Heart left ventricle (tissue), 16 donors: ENCODE results near the gene WWOX. TPM values are rescaled to one million over a fixed set of nuclear protein-coding genes. Genes with fewer than 3 reads are reported as not detected.

Source experiments
- ATAC-seq, 4 donors: fragments of 200-7000 bp; cut with Tn5 transposase; one replicate each; pipeline ENCODE4 v1.9.1; 2020 to 2022; ENCODE audit warnings: moderate library complexity in 4 of 4, mild to moderate bottlenecking in 3 of 4, moderate number of reproducible peaks in 1 of 4
- DNase-seq, 5 donors: peaks; one replicate each; pipeline ENCODE4 v3.0.0-alpha.2; 2020
- H3K27ac ChIP-seq, 12 donors: fragments of 200-600 bp; sonication (generic) in 4 of 12; one replicate each; pipeline versions ENCODE4 v1.5.0 to v1.8.0; 2016 to 2022; ENCODE audit warnings: mild to moderate bottlenecking in 2 of 12
- H3K27me3 ChIP-seq, 9 donors: fragments of 200-600 bp; sonication (generic) in 2 of 9; one replicate each; pipeline versions ENCODE4 v1.5.1 to v1.8.0; 2016 to 2022; ENCODE audit warnings: mild to moderate bottlenecking in 3 of 9
- H3K36me3 ChIP-seq, 9 donors: fragments of 200-600 bp; sonication (generic) in 2 of 9; one replicate each; pipeline versions ENCODE4 v1.5.0 to v1.8.0; 2018 to 2022; ENCODE audit warnings: mild to moderate bottlenecking in 2 of 9
- H3K4me1 ChIP-seq, 12 donors: fragments of 200-600 bp; sonication (generic) in 4 of 12; one replicate each; pipeline versions ENCODE4 v1.5.0 to v1.8.0; 2016 to 2022; ENCODE audit warnings: mild to moderate bottlenecking in 3 of 12
- H3K4me3 ChIP-seq, 12 donors: fragments of 200-600 bp; sonication (generic) in 4 of 12; one replicate each; pipeline versions ENCODE4 v1.5.0 to v1.8.0; 2017 to 2022; ENCODE audit warnings: mild to moderate bottlenecking in 9 of 12, moderate library complexity in 4 of 12
- H3K9me3 ChIP-seq, 12 donors: fragments of 200-600 bp; sonication (generic) in 4 of 12; one replicate each; pipeline versions ENCODE4 v1.5.0 to v1.8.0; 2016 to 2022; ENCODE audit warnings: mild to moderate bottlenecking in 1 of 12
- POLR2A ChIP-seq, 2 donors: fragments of 450-650 bp; IDR thresholded peaks; one replicate each; pipeline ENCODE4 v1.6.1; 2017; ENCODE audit warnings: antibody characterized with exemption in 2 of 2, mild to moderate bottlenecking in 2 of 2, moderate library complexity in 2 of 2
- WGBS, 4 donors: extraction: QIAGEN DNeasy Blood & Tissue Kit in 2 of 4; methylation state at CpG; one replicate each; pipeline versions ENCODE4 v1.1.5 to v1.1.7; 2013 to 2018; 5-methylcytosine and 5-hydroxymethylcytosine counted together
- intact Hi-C, 10 donors: fragments of 100-400 bp; cut with DNase I; formaldehyde crosslinking; loops; one replicate each; pipeline versions ENCODE4 v1.11.1 to v1.14.2; 2022
- polyA plus RNA-seq, 2 donors: library from polyadenylated mRNA; stranded (reverse); fragments of 200-250 nt; gene quantifications; one replicate each; pipeline ENCODE4 v1.2.3, GENCODE V29; 2013
- total RNA-seq, 9 donors: library from RNA; depleted of rRNA in 2 of 9; stranded (reverse); fragments of >200 nt in 2 of 9; fragmentation: NEBNext Ultra II Directional in 3 of 9; extraction: Animal tissue kit (Norgen Biotek cat#: 25700) in 3 of 9; gene quantifications; one replicate each; pipeline versions ENCODE4 v1.1.0 to v1.2.4, GENCODE V29; 2016 to 2023
- TF ChIP-seq, protein P1 (sequence below), 12 donors: fragments of 200-600 bp; sonication (generic) in 4 of 12; IDR thresholded peaks; one replicate each; pipeline versions ENCODE4 v1.5.0 to v1.8.0; 2018 to 2022; ENCODE audit warnings: antibody characterized with exemption in 12 of 12, mild to moderate bottlenecking in 5 of 12
- donor health status: ischemic (EF 13 %, LVEDD 7.1; RV severe dilation, severe dysfunction).
- donor health status: healthy with polysubstance abuse.
- donor health status: DM: no; HTN: yes; CAD: no.
- donor health status: DM: no; HTN: no; CAD: no.
- donor health status: ischemic (EF 25% LVEDD 6.9; RV normal size, moderate dysfunction).
- donor health status: ischemic (EF 25% LVEDD 5.7; RV mildly dilated, moderate dysfunction).
- donor health status: healthy.
- donor health status: DM: yes; HTN: yes; CAD: no.
- donor health status: ischemic (EF 35%, LVEDD 5.7; RV mildly dilated, moderate dysfunction).
- donor health status: nonischemic (EF 11% LVEDD 7.7; RV severe dilation, severe dysfunction).
- donor health status: DM: yes; HTN: yes; CAD: no.
- donor health status: PGD.
- donor health status: ischemic (EF 29% LVEDD 5.4; RV normal size, mild dysfunction).
- donor health status: nonischemic (EF 23%, LVEDD 6.1; RV moderate dilation, normal function).

WWOX gene
- total and polyA plus RNA-seq, 11 donors = 4.3 to 18.3 (median 9.1) TPM

DNA sequence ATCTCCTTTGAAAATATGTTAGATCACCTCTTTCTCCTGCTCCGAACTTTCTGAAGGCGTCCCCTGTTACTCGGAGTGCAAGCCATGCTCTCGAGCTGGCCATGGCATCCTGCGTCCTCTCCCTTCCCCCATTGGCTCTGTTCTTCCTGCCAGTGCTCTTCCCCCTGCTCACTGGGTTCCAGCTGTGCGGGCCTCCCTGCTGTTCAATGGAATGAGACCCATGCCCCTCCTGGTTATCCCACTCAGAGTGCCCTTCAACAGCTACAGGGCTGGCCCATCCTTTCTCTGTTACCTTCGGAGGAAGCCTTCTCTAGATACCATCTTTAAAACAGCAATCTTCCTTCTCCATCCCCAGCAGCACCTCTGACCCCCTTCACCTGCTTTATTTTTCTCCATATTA is 996.8 kb downstream of the WWOX start:
- DNase-seq (no peak), ATAC-seq (no peak)
- TF ChIP-seq POLR2A (IDR thresholded peaks at IDR 0.05) = no peak
- TF ChIP-seq, protein P1, sequence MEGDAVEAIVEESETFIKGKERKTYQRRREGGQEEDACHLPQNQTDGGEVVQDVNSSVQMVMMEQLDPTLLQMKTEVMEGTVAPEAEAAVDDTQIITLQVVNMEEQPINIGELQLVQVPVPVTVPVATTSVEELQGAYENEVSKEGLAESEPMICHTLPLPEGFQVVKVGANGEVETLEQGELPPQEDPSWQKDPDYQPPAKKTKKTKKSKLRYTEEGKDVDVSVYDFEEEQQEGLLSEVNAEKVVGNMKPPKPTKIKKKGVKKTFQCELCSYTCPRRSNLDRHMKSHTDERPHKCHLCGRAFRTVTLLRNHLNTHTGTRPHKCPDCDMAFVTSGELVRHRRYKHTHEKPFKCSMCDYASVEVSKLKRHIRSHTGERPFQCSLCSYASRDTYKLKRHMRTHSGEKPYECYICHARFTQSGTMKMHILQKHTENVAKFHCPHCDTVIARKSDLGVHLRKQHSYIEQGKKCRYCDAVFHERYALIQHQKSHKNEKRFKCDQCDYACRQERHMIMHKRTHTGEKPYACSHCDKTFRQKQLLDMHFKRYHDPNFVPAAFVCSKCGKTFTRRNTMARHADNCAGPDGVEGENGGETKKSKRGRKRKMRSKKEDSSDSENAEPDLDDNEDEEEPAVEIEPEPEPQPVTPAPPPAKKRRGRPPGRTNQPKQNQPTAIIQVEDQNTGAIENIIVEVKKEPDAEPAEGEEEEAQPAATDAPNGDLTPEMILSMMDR (IDR thresholded peaks at IDR 0.05) = no peak
- Histone ChIP-seq H3K4me3 (no peak overlapping the region), H3K4me1 (peaks cover 0 to 48% (median 0%) of the 10 kb centered on the region in 12 donors), H3K27ac (no peak overlapping the region), H3K9me3 (no peaks in the 10 kb centered on the region), H3K27me3 (no peaks in the 10 kb centered on the region), H3K36me3 (no peaks in the 10 kb centered on the region)
- WGBS, 4 donors = 79 to 88% (median 84%) methylated on average over 7 of the region's 7 CpGs
- intact Hi-C loops = no loop called here

DNA sequence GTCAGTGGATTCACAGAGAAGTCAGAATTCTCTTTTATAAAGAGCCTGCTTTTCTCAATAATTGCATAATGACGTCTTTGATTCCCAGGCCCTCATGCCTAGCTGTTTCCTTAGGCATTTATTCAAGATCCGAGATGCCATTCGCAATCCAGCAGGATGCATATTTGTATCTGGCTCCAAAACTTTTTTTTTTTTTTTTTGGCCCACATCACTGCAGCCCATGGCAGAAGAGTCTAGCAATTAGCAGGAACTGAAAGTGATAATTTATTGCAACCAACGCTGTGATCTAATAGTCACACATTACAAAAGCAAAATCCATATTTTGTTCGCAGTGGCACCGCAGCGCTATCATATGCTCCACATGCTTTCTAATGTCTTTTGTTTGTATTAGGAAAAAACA is 997.7 kb downstream of the WWOX start:
- Histone ChIP-seq H3K27me3 (no peaks in the 10 kb centered on the region), H3K4me1 (peaks cover 0 to 39% (median 0%) of the 10 kb centered on the region in 12 donors), H3K4me3 (no peak overlapping the region), H3K27ac (no peak overlapping the region), H3K9me3 (no peaks in the 10 kb centered on the region), H3K36me3 (no peaks in the 10 kb centered on the region)
- DNase-seq = no peak
- TF ChIP-seq POLR2A (IDR thresholded peaks at IDR 0.05) = no peak
- TF ChIP-seq, protein P1 (IDR thresholded peaks at IDR 0.05) = no peak
- 84 to 87% (median 86%) methylated on average over 7 of the region's 7 CpGs for WGBS, 4 donors
- intact Hi-C loops = no loop called here
- no peak for ATAC-seq

DNA sequence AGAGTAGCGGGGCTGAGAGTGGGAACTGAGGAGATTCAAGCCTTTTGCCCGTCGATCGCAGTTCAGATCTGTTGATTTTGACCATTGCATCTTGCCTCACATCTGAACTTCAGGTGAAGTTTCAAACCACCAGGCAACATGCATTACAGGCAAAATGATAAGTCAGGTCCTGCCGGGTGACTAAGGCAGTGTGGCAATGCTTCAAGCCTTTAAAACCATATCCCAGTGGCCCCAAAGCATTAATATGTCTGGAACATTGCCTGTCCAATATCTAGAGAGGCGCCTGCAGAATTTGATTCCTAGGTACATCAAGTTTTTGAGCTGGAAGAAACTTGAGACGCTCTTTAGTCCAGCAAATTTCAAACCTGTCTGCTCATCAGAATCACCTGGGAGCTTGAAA is 998.3 kb downstream of the WWOX start:
- no peaks in the 10 kb centered on the region for H3K27me3 ChIP-seq
- intact Hi-C loops = no loop called here
- ATAC-seq (no peak), DNase-seq (no peak)
- H3K36me3 ChIP-seq = no peaks in the 10 kb centered on the region
- H3K4me1 ChIP-seq = peaks cover 0 to 33% (median 0%) of the 10 kb centered on the region in 12 donors
- TF ChIP-seq, protein P1 (IDR thresholded peaks at IDR 0.05) = no peak
- no peak for TF ChIP-seq POLR2A (IDR thresholded peaks at IDR 0.05)
- H3K9me3 ChIP-seq = no peaks in the 10 kb centered on the region
- H3K4me3 ChIP-seq = no peak overlapping the region
- 93 to 94% (median 93%) methylated on average over 7 of the region's 7 CpGs for WGBS, 4 donors
- no peak overlapping the region for H3K27ac ChIP-seq

DNA sequence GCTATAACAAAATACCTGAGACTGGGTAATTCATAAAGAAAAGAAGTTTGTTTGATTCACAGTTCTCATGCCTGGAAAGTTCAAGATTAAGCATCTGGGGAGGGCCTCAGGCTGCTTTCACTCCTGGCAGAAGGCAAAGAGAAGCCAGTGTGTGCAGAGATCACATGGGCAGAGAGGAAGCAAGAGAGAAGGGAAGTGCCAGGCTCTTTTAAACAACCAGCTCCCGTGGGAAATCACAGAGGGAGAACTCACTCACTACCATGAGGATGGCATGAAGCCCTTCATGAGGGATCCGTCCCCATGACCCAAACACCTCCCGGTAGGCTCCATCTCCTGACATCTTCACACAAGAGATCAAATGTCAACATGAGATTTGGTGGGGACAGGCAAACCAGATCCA is 999.5 kb downstream of the WWOX start:
- intact Hi-C loops = no loop called here
- TF ChIP-seq, protein P1 (IDR thresholded peaks at IDR 0.05) = no peak
- no peak for TF ChIP-seq POLR2A (IDR thresholded peaks at IDR 0.05)
- no peaks in the 10 kb centered on the region for H3K27me3 ChIP-seq
- H3K36me3 ChIP-seq = no peaks in the 10 kb centered on the region
- H3K4me3 ChIP-seq = no peak overlapping the region
- ATAC-seq (no peak), DNase-seq (no peak)
- 82 to 84% (median 83%) methylated on average over 3 of the region's 3 CpGs for WGBS, 4 donors
- no peak overlapping the region for H3K27ac ChIP-seq
- H3K9me3 ChIP-seq = no peaks in the 10 kb centered on the region
- peaks cover 0 to 24% (median 0%) of the 10 kb centered on the region in 12 donors for H3K4me1 ChIP-seq
